Skin epidermis (tissue), 12 donors: ENCODE data around the gene HLA-DMA.

ENCODE experiments used
- H3K27ac ChIP-seq, 21 experiments: fragments of 200-600 bp; sonication (generic) in 11 of 21; one replicate each; pipeline ENCODE4 v1.5.0; 2020; ENCODE audit warnings: mild to moderate bottlenecking in 3 of 21, inconsistent platforms in 2 of 21, moderate library complexity in 2 of 21
- H3K4me3 ChIP-seq, 7 experiments: fragments of 200-600 bp; sonication (generic) in 2 of 7; one replicate each; pipeline ENCODE4 v1.5.0; 2020; ENCODE audit warnings: inconsistent platforms in 2 of 7, mild to moderate bottlenecking in 2 of 7, moderate library complexity in 1 of 7

HLA-DMA gene

GRCh38 chr6:32938494-32938893 is 14.4 kb downstream of the HLA-DMA start:
- Histone ChIP-seq H3K4me3 (peak overlapping the region in 3 of 7 experiments; percentile 10 to 44 (median 31)), H3K27ac (peak overlapping the region in 5 of 21 experiments; percentile 6 to 97 (median 24))

- Histone ChIP-seq H3K27ac (peak overlapping the region in 4 of 21 experiments; percentile 2 to 97 (median 22)), H3K4me3 (no peak overlapping the region)
These were observed 15.7 kb downstream of the HLA-DMA start for GRCh38 chr6:32937230-32937633.

- peak overlapping the region in 6 of 21 experiments; percentile 2 to 43 (median 22) for H3K27ac ChIP-seq
- no peak overlapping the region for H3K4me3 ChIP-seq
These were observed 16.4 kb downstream of the HLA-DMA start for GRCh38 chr6:32936239-32937152.

- H3K4me3 ChIP-seq = no peak overlapping the region
- peak overlapping the region in 2 of 21 experiments; percentile 3 to 4 for H3K27ac ChIP-seq
These were observed 17.2 kb downstream of the HLA-DMA start for GRCh38 chr6:32935551-32936238.

- no peak overlapping the region for H3K4me3 ChIP-seq
- peak overlapping the region in 1 of 21 experiments; percentile 35 for H3K27ac ChIP-seq
These were observed 19.2 kb downstream of the HLA-DMA start for GRCh38 chr6:32933661-32934085.

- Histone ChIP-seq H3K4me3 (no peak overlapping the region), H3K27ac (no peak overlapping the region)
These were observed 20.6 kb downstream of the HLA-DMA start for GRCh38 chr6:32932132-32932868.

GRCh38 chr6:32931211-32931610 is 21.7 kb downstream of the HLA-DMA start:
- Histone ChIP-seq H3K4me3 (no peak overlapping the region), H3K27ac (no peak overlapping the region)

- Histone ChIP-seq H3K4me3 (no peak overlapping the region), H3K27ac (no peak overlapping the region)
These were observed 30.8 kb downstream of the HLA-DMA start for GRCh38 chr6:32922083-32922482.

GRCh38 chr6:32920715-32921114 is 32.2 kb downstream of the HLA-DMA start:
- H3K4me3 ChIP-seq = no peak overlapping the region
- no peak overlapping the region for H3K27ac ChIP-seq

GRCh38 chr6:32912951-32913350 is 39.9 kb downstream of the HLA-DMA start:
- H3K27ac ChIP-seq = no peak overlapping the region
- H3K4me3 ChIP-seq = no peak overlapping the region

- H3K27ac ChIP-seq = no peak overlapping the region
- no peak overlapping the region for H3K4me3 ChIP-seq
These were observed 44.0 kb downstream of the HLA-DMA start for GRCh38 chr6:32908897-32909296.

- no peak overlapping the region for H3K4me3 ChIP-seq
- no peak overlapping the region for H3K27ac ChIP-seq
These were observed 46.4 kb downstream of the HLA-DMA start for GRCh38 chr6:32906539-32906938.

GRCh38 chr6:32905078-32905477 is 47.8 kb downstream of the HLA-DMA start:
- Histone ChIP-seq H3K4me3 (no peak overlapping the region), H3K27ac (no peak overlapping the region)

- H3K4me3 ChIP-seq = no peak overlapping the region
- no peak overlapping the region for H3K27ac ChIP-seq
These were observed 48.9 kb downstream of the HLA-DMA start for GRCh38 chr6:32903952-32904351.
